HG03439 (cell line): ENCODE results near the gene COL9A3.

ENCODE experiments used
- ATAC-seq: cut with Tn5 transposase; IDR thresholded peaks from one replicate; pipeline ENCODE4 v1.9.1; 2021; ENCODE audit warnings: mild to moderate bottlenecking, moderate library complexity; ENCODE audit not compliant: unreplicated experiment

The COL9A3 gene

GRCh38 chr20:62822239-62822787, 5.5 kb downstream of the COL9A3 start:
- ATAC-seq: no peak

GRCh38 chr20:62822788-62823651, 6.2 kb downstream of the COL9A3 start:
- ATAC-seq: no peak

DNA sequence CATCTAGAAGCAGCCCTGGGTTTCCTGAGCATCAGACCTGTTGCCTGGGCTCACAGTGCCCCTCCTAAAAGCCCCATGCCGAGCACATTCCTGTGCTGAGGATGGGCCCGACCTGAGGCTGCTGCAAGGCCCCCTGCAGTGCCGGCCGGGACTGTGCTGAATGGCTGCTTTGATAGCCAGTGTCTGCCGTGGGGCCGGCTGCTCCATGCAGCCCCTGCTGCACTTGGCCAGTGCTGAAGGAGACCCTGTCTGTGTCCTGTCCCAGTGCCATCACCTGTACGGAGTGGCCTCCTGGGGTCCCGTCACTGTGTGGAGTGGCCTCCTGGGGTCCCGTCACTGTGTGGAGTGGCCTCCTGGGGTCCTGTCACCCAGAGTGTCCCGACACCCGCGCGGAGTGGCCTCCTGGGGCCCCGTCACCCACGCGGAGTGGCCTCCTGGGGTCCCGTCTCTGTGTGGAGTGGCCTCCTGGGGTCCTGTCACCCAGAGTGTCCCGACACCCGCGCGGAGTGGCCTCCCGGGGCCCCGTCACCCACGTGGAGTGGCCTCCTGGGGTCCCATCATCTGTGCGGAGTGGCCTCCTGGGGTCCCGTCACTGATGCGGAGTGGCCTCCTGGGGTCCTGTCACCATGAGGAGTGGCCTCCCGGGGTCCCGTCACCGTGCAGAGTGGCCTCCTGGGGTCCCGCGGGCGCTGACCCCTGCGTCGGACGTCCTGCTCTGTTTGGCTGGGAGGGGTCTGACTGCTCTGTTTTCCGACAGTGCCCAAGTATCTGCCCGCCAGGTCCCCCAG, 7.0 kb downstream of the COL9A3 start:
- no peak for ATAC-seq

GRCh38 chr20:62824476-62825332, 7.9 kb downstream of the COL9A3 start:
- no peak for ATAC-seq

DNA sequence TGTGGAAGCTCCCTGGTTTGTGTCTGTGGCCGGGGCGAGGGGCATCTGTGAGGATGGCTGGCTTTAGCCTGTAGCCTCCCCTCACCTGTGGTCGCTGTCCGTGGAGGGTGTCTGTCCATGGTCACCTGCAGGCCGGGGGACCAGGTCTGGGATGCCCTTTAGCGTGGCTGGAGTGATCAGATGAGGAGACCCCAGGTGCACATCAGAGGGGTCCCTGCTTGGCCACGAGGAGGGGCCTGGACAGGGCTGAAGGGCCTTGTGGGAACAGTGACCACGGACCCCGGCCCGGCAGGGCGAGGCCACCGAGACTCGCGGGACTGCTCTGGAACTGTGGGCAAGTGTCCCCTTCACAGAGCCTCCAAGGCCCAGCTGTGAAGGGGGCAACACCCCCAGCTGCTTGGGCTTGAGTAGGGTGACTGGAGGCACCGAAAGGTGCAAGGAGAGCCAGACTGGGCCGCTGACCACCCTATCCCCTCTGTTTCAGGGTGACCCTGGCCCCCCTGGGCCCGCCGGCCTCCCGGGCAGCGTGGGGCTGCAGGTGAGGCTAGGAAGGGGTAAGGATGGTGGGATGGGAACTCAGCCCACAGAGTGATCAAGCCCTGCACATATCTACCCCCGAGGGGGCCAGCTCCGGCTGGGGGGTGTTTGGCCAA, 8.6 kb downstream of the COL9A3 start:
- ATAC-seq: no peak

- no peak for ATAC-seq
These were observed 9.3 kb downstream of the COL9A3 start for GRCh38 chr20:62825986-62826645.

GRCh38 chr20:62826646-62827310, 9.9 kb downstream of the COL9A3 start:
- no peak for ATAC-seq

DNA sequence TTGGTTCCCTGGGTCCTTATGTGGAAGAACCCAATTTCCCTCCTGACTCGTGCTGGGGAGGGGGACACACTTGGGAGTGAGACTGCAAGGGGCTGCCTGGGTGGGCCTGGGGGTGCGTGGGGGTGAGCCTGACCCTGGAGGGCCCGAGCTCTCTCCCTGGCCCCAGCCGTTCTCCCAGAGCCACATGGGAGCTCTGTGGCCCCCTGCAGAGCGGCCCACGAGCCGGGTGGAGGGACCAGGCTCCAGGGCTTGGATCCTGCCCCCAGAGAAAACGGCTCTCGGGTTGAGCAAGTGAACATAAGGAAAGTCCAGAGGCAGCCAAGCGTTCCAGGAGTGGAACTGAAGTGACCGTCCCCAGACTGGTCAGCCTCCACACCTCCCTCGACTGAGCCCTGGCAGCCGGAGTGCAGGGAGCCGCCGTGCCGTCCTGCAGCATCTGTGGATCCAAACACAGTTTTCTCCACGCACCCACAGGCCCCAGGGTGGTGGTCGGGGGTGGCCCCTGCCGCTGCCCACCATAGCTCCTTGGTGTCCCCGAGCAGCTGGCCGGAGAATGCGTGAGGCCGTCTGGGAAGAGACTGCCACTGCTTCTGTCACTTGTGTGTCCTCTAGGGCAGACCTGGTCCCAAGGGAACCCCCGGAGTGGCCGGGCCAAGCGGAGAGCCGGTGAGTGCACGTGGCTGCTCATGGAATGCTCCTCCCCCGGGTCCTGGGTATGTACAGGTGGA, 10.6 kb downstream of the COL9A3 start:
- ATAC-seq: no peak

GRCh38 chr20:62828051-62828450, 11.2 kb downstream of the COL9A3 start:
- no peak for ATAC-seq

DNA sequence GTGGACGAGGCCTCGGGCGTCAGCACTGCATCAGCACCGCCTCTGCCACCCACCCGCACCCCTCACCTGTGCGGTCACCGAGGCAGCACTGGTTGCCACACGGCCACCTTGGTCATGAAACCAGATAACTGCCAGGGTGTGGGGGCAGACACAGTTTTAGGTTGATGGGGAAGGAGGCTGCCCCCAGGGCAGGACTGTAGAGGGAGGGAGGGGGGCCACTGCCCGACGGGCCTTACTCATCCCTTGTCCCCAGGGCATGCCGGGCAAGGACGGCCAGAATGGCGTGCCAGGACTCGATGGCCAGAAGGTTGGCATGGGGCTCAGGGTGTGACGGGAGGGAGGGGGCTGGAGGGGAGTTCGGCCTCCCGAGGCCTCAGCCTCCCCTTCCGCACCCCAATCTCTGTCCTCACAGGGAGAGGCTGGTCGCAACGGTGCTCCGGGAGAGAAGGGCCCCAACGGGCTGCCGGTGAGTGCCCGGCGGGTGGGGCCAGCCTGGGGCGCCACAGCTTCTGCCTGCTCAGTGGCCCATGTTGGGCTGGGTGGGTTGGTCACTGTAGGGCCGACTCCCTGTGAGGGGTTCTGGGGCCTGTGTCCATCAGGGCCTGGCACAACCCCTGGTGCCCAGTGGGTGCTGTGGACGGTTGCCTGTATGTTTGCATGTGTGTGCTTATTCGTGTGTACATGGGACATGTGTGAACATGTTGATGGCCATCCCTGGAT, 11.8 kb downstream of the COL9A3 start:
- no peak for ATAC-seq

GRCh38 chr20:62829231-62830230, 12.7 kb downstream of the COL9A3 start:
- no peak for ATAC-seq

- no peak for ATAC-seq
These were observed 13.4 kb downstream of the COL9A3 start for GRCh38 chr20:62830251-62830650.

DNA sequence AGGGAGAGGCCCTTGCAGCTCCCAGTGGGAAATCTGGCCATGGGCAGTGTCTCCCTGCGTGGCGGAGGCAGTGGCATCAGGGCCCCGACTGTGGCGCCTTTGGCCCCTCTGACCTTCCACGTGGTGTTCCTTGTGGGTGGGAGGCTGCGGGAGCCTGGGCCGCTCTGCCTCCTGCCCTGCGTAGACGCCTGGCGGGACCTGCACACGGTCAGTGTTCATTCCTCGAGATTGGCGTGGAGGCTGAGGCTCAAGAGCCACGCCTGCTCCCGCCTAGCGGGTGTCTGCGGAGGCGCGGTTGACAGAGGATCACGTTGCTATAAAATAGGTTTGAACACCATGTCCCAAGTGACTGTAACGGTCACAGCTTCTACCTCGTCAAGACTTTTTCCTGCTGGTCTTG, 14.0 kb downstream of the COL9A3 start:
- no peak for ATAC-seq

- no peak for ATAC-seq
These were observed 14.5 kb downstream of the COL9A3 start for GRCh38 chr20:62831361-62831788.

DNA sequence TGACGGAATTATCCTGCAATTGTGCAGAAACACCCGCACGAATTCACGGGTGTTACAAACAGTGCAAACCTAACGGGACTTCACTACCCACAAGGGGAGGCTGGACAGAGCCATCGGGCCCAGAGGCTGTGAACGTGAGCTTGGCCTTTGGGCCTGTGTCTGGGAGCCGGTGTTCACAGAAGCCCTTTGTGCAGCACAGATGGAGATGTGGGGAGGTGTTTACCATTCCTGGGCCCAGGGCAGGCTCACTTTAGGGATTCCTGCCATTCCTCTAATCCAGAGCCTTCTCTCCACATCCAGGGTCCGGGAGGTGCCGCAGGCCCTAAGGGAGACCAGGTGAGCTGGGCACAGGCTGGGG, 15.0 kb downstream of the COL9A3 start:
- no peak for ATAC-seq

DNA sequence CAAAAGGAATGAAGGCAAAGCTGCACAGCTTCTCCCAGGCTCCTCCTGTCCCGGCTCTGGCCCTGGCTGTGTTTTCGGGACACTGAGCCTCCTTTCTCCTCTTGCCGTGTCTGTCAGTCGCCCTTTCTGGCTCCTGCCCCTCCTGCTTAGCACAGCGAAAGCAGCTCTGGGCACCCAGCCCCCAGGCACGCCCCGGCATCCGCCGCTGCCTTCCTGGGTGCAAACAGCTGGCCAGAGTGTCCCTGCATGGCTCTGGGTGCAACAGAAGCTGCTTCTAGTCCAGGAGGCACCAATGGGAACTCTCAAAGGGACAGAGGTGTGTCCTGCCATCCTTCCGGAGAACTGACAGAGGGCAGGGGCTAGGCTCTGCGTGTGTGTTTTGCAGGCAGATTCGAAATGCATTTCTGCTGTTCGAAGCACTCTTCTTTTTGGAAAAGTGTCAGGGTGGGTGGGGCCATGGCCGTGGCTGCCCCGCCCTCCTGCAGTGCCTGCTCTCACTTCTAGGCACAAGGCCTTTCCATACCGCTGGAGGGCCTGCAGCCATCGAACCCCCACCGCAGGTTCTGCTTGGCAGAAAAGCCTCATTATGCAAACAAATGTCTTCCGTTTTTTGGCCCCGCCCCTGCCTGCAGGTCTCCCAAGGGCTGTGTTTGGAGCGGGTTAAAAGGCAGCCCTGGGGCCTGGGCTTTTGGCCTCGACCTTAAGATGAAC, 15.5 kb downstream of the COL9A3 start:
- no peak for ATAC-seq
